ENCODE data around the gene PRR16.

PRR16 gene

DNA sequence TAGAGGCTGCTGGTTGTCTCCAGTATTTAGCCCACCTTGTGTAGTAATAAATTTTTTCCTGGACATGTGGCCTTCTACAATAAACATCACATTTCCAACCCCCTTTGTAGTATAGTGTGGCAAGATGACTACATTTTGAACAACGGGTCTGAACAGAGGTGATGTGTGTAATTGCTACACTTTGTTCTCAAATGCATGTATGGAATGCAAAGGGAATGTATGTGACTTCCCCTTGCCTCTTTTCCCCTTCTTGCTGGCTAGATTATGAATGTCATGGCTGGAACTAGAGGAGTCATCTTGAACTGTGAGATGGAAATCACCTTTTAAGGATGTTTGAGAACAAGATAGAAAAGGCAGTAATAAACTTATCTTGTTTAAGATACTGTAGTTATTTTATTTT is 54.5 kb downstream of the PRR16 start:
- no peak for DNase-seq

DNA sequence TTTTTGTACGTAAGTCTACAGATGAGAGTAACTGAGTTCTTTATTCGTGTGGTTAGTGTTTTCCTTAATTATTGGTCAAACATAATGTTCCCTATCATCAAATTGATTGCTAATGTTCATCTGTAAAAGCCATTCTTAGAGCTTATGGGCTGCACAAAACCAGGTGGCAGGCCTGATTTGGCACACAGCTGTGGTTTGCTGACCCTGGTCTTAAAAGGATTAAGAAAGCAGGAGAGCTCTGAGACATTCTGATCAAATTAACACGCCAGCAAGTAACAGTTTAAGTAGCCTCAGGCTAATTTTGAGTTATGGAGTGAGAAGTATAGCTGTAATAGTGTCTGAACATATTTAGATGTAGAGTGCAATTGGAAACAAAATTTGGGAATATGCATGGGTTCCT is 63.2 kb downstream of the PRR16 start:
- no peak for DNase-seq

DNA sequence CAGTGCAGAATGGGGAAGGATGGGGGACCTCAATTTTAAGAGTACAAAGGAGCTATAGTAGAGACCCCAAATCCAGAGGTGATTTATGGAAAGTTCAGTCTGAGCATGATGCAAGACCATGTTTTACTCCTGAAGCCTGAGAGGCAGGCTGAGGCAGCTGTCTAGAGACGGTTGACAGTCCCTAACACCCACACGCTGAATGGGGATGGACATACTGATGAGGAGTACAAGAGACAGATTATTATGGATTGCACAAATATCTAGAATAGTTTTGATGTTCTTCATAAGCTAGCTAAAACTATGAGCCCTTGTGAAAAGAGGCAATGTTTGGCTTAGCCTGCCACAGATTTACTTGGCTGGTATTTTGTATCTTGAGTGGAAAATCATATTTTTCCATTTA is 64.5 kb downstream of the PRR16 start:
- DNase-seq, result no peak

DNA sequence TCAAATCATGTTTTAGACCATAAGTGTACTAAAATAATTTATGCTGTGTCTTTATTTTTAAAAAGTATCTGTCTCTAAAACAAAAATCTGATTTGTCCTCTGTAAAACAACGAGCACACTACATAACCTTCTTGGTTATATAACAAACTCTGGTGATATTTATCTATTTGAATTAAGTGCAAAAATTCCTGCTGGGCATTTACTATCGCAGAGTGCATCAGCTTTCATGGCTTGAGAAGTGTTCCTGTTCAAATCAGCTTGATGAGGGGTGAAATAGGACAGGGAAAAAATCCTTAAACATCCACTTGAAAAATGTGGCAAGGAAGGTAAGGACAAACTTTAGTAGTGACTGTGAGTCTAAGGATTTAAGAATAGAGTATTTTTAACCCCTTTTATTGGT is 65.3 kb downstream of the PRR16 start:
- no peak for DNase-seq

DNA sequence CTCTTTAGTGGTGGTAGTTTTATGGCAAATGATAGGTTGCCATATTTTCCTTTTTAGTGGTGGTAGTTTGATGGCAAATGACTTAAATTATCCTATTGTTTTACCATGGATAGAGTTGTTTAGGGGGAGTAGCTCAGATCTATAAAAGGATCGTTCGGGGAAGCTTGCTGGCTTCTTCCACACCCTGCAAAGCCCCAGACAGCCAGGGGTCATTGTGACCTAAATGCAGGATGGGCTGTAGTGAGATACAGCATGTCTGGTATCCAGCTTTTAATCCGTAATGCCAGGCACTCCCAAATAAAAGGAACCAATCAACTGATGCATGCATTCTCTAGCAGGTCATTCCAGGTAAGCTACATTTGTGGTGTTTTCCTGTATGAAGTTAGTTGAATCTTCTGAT is 67.1 kb downstream of the PRR16 start:
- no peak for DNase-seq

DNA sequence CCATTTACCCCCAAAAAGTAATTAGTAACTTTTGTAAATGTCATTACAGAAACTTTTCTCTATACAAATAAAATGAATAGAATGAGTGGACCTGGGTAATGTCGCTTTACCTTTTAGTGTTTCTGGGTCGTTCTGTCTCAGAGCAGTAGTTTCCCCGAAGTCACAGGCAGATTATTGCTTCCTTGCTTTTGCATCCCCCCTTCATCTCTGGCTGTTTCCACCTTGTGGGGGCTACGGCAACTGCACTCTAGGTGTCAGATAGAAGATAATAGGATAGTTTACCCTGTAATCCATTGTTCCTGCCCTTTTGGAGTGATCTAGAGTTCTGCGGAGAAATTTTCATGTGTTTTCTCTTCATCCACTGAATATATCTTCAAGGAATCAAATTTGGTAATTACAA is 68.7 kb downstream of the PRR16 start:
- DNase-seq, result no peak

DNA sequence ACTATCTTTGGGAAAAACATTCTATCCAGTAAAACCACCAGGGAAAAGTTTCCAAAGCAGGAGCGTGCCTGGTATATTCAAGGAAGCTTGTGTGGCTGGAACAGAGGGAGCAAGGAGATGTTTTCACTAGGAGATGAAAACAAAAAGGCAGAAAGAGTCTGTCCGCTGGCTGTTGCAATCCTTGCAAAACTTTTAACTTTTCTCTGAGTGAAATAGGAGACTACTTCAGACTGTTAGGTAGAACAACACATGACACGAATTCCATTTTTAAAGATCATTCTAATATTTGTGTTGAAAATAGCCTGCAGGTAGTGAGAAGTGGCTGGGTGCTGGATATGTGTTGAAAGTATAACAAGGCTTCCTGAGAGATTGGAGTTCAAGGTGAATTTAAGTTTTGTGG is 69.5 kb downstream of the PRR16 start:
- DNase-seq, result no peak

DNA sequence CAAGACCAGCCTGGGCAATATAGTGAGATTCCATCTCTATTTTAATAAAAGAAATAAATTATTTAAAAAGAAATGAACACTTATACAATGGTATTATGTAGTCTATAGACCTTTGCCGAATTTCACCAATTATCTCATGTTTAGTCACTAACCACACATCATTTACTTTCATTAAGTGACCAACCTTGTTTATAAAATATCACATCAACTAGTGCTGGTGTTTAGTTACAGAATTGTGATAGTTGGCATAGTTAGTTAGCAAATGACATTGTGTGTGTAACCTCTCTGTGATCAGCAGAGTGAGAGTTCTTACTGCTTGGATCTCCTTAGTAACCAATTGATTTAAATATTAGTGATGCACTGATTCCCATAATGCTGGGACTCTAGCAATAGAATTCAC is 71.8 kb downstream of the PRR16 start:
- DNase-seq, result no peak

DNA sequence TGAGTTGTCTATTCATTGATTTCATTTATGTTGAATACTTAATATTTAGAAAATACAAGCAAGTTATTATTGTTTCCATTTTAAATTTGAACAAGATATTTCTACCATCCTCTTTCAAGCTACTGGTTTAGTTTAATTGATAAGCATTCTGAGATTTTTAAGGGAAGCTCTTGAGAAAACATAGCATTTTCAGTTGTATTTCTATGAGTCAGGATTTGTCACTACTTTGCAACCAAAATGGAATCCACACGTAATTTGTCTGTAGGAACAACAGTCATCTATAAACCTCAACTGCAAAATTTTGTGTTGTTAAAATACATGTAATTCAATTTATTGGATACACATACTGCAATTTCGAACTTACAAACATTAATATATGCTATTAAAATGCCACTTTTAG is 74.0 kb downstream of the PRR16 start:
- no peak for DNase-seq

DNA sequence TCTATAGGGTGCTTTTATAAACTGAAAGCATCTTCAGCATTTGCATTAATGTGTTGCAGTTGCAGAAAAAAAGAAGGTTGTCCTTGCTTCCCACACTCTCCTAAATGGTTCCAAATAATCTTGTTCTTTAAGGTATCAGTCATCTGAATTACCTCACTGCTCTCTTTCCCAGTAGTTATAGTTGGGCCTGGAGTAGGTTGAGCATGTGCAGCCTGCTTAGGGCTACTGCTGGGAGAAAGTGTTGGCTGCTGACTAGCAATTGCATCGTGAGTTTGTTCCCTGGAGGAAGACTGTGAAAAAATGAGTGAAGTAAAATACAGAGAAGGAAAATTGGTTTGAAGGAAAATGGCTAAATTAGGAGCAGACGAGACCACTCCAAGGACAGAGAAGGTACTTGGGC is 74.5 kb downstream of the PRR16 start:
- DNase-seq, result no peak

DNA sequence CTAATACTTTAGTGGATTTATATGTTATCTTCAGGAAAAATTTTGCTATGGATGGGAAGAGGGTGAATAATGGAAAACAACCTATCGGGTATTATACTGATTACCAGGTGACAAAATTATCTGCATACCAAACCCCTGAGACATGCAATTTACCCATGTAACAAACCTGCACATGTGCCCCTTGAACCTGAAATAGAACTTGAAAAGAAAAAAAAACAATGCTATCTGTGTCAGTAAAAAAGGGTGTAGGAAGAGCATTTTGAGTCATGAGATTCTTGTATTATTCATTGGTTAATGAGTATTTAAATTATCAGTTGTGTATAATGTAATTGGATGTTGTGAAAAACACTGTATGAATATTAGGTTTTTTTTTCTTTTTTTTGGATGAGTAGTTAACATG is 75.4 kb downstream of the PRR16 start:
- DNase-seq, result no peak

DNA sequence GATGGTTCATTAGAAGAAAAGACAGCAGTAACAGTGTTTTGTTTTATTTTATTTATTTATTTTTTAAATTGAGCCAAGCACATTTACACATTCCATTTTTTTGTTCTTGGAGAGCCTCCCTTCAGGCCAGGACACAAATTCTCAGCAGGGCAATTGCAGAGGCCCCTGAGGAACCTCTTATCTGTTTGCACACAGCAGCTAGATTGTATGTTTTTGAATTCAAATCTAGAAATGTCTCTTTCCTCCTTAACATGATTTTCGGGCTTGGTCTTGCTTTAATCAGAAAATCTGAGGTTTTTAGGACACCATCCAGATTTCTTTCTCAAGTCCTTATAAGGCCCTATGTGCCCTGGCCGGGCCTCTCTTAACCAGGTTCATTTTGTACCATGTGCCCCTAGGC is 76.0 kb downstream of the PRR16 start:
- DNase-seq, result no peak

DNA sequence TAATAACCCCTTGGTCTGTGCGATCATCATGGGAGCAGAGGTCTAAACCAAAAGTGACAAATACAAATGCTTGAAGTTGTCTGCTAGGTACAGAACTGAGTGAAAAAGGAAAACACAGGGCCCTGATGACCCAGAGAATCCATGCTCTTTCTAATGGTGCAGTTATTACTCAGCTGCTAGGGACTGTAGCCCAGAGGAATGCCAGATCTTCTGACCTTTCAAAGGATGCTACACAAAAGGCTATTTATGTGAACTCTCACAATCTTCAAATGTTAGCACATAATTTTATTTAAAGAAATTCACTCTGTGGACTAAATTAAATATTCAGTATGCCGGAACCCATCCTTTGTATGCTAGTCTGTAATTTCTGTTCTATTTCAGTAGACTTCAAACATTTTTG is 79.9 kb downstream of the PRR16 start:
- DNase-seq, result no peak

DNA sequence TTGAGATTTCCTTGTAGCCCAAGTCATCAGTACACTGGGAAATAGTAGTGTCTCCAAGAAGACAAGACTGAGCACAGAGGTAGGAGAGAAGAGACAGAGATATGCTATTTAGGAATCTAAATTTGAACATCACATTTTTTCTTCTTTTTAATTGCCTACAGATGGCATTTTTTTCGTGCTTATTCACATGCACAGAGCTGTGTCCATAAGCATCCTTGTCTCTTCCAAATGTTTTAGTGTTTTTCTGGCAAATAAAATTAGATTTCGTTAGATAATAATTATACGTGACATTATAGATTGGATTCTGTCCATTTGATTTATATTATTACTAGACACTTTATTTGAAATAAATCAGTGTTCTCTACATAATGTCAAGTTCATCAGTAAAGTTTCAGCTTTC is 80.9 kb downstream of the PRR16 start:
- DNase-seq, result no peak

DNA sequence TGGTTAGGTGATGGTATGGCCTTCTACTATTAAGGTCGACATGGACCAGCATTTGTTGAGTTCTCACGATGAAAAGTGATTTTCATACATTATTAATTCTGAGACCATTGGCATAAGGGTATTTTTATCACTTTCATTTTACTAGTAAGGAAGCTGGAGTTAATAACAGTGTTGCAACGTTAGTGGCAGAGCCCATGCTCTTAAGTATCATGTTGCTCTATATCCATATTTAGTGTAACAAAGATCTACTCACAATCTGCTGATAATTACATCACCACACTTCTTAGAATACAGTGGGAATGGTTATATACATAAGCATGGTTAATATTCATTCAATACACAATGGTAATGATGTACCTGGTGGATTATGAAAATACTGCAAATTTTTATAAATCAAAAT is 81.9 kb downstream of the PRR16 start:
- DNase-seq, result no peak

DNA sequence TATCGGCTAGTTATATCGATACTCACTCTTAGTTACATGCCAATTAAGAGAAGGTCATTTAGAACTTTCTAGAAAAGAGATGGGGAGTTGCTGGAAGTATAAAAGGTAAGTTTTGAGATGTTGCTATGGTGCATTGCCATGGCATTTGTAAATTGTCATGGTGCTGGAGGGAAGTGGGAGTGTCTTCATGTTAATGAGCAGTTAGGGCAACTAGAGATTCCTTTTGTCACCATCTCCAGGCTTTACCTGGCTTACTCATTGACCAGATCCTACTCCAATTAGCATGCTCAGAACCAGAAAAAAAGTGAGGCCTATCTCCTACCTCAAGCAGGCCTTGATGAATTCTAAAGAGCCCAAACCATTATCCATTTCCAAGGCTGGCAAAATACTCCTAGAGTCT is 82.8 kb downstream of the PRR16 start:
- no peak for DNase-seq

DNA sequence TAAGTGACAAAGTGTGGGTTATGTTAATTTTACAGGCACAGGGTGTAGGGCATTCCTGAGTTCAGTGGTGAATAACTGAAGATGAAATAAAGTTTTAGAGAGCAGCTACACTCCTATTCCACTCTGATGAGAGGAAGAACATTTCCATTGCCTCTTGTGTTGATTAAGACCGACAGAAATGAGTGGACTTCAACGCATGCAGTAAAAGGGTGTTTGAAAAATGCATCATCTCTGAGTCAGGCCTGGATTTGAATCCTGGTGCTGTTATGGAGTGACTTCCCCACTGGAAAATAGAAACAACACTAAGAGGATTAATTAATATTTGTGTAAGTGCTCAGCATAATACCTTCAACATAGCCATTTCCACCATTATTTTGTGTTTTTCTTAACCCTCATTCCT is 86.3 kb downstream of the PRR16 start:
- no peak for DNase-seq

DNA sequence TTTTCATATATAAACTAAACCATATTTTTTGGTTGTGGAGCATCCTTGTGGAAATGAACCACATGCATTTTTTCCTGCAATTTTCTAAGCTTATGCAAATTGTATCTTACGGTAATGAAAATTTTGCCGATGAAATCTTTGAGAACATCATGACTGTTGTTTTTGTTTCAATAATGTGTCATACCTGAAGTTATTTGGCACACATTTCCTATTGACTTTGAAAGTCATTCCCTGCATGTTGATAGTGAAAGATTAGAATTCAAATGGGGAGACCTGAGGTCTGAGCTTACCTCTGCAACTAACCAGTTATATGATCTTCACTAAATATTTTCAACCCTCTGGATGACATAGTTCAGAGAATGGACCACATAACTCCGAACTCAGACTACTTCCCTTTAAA is 88.5 kb downstream of the PRR16 start:
- no peak for DNase-seq

DNA sequence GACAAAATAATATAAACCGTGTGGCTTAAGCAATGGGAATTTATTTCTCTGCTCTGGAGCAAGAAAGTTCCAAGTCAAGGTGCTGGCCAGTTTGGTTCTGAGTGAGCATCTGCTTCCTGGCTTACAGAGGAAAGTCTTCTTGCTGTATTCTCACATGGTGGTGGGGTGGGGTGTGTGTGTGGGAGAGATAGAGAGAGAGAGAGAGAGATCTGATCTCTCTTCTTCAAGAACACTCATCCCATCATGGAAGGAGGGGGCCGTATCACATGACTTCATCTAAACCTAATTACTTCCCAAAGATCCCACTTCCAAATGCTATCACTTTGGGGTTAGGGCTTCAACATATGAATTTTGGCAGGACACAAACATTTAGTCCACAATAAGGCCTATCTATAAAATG is 91.2 kb downstream of the PRR16 start:
- DNase-seq, result no peak

DNA sequence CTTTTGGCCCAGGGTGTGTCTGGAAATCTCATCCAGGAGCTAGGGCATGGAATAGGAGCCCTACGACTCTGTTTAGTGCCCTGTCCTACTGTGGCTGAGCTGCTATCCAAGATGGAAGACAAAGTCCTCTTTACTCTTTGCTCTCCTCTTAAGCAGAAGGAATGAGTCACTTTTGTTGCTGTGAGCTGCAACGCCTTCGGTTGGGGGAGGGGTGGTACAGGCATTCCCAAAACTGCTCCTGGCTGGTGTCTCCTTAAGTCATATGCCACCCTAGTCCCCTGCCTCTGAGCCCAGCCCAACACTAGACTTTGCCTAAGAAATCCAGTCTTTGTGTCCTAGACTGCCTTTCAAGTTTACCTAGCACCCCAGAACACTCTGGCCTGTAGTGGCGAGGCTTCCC is 99.9 kb downstream of the PRR16 start:
- no peak for DNase-seq

DNA sequence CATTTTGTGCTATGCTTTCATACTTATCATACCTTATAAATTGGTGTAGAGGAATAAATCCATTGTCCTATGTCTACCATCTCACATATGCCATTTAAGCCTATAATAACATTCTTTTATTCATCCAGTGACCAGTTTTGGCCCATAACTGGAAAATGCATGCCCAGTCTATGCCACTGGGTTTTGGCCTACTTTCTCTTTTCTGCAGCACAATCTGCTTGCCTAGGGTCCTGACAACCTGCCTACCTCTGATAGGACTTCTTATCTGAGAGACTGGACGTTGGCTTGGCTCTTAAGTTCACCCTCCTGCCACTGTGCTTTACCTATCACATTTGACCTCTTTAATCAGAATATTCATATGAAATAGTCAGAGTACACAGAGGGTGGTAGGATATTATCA is 103.0 kb downstream of the PRR16 start:
- no peak for DNase-seq

DNA sequence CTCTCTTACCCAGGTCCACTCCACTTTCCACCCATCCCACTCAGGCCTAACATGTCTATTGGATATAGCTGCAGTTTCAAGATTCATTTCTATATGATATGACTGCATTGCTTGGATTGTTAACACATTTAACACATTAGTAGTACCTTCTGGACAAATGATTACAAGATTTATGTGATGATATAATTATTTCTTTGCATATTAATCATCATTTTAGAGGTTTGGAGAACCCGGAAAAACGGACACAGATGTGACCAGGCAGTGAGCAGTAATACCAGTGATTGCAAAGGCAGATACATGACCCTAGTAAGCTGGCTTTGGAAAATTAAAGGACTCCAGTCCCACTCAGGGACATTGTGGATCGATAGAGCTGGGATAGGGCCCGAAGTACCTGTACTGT is 103.8 kb downstream of the PRR16 start:
- no peak for DNase-seq

DNA sequence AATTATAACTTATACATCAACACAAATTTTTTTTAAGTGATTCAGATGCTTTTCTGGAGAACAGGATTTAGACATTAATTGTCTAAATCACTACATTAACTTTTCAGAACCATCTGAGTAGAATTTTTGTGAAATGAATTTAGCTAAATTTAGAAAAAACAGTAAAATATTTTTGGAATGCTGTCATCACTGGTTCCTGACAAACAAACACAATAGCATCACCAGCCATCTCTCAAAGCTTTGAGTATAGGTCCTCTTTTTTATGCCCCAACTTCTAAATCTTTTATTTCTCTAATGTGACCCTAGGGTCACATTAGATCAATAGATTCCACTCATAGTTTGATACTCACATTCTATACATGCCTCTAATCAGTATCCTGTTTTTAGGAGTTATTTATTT is 104.6 kb downstream of the PRR16 start:
- no peak for DNase-seq

DNA sequence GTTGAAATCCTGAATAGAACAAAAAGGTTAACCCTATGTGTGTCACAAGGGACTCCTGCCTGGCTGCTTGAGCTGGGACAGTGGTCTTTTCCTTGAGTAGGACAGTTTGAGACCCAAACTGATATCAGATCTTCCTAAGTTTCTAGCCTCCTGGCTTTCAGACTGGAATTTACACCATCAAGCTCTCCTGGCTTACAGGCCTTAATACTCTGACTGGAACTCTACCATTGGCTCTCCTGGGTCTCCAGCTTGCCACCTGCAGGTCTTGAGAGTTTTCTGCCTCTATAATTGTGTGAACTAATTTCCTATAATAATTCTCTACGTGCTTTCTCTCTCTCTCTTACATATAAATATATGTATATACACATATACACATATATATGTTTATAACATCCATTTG is 112.5 kb downstream of the PRR16 start:
- no peak for DNase-seq

DNA sequence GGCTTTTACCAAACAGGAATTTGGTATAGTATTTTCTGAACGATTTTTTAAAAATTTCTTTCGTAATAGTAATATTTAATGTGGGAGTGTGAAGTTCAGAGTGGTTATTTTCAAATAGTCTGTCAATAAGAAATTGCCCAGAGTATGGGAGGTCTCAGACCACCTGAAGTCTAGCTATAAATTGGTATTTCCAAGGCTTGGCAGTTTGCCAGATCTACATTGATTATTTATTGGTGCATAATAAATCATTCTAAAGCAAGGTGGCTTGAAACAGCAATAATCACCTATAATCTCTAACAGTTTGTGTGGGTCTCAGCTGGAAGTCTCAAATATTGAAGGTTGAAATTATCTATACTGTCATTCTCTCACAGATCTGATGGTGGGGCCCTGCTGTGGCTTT is 118.5 kb downstream of the PRR16 start:
- no peak for DNase-seq

DNA sequence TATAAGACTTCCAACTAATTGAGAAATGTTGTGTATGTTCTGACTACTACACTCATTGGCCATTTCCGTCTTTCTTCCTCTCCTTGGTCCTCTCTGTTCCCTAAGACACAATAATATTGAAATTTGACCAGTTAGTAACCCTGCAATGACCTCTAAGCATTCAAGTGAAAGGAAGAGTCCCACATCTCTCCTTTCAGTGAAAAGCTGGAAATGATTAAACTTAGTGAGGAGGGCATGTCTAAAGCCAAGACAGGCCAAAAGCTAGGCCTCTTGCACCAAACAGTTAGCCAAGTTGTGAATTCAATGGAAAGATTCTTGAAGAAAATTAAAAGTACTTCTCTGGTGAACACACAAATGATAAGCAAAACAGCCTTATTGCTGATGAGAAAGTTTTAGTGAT is 122.5 kb downstream of the PRR16 start:
- DNase-seq, result no peak

DNA sequence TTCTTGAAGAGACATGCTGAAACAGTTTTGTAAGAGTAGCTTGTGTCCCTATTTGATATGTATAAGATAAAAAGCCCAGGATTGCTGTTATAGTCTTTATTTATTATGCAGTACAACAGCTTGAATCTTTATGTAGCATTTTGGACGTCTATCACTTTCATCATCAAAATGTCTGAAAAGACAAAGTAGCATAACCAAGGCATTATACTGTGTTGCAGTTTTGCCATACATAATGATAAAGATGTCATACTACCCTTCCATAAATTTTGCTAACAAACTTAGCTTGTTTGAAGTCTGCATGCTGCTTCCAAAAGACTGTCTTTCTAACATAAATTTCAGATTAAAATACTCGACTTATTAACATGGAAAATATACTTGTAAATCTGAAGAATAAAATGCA is 127.8 kb downstream of the PRR16 start:
- no peak for DNase-seq
